Karpas-422 (cell line): ENCODE results near the gene RADX. TPM values are rescaled to one million over a fixed set of nuclear protein-coding genes. Genes with fewer than 3 reads are reported as not detected.

Experiments used
- DNase-seq: peaks from one replicate; pipeline ENCODE4 v3.0.0-alpha.2; 2015
- H2AFZ ChIP-seq: fragments of 200-600 bp; sonication (generic); 2 replicates; pipeline ENCODE4 v1.6.1; 2014; ENCODE audit warnings: antibody characterized with exemption, low read length, mixed read lengths
- H3K27ac ChIP-seq: fragments of 200-600 bp; sonication (generic); 2 replicates; pipeline ENCODE4 v1.5.1; 2014; ENCODE audit warnings: mild to moderate bottlenecking, low read length, moderate library complexity
- H3K27me3 ChIP-seq: fragments of 200-600 bp; sonication (generic); 2 replicates; pipeline ENCODE4 v1.6.1; 2014; ENCODE audit warnings: low read length, mixed read lengths
- H3K36me3 ChIP-seq: fragments of 200-600 bp; sonication (generic); 2 replicates; pipeline ENCODE4 v1.6.1; 2014; ENCODE audit warnings: low read length, mixed read lengths; ENCODE audit not compliant: insufficient read depth
- H3K4me1 ChIP-seq: fragments of 200-600 bp; sonication (generic); 2 replicates; pipeline ENCODE4 v1.6.1; 2014; ENCODE audit warnings: mild to moderate bottlenecking, low read length, mixed read lengths
- H3K4me2 ChIP-seq: fragments of 200-600 bp; sonication (generic); 2 replicates; pipeline ENCODE4 v1.6.1; 2014; ENCODE audit warnings: low read length, low read depth, mild to moderate bottlenecking; ENCODE audit not compliant: poor library complexity, severe bottlenecking
- H3K4me3 ChIP-seq: fragments of 200-600 bp; sonication (generic); 2 replicates; pipeline ENCODE4 v1.5.1; 2014; ENCODE audit warnings: mild to moderate bottlenecking, antibody characterized with exemption, low read length, mixed read lengths
- H3K79me2 ChIP-seq: fragments of 200-600 bp; sonication (generic); 2 replicates; pipeline ENCODE4 v1.6.1; 2014; ENCODE audit warnings: mild to moderate bottlenecking, low read length, mixed read lengths
- H3K9ac ChIP-seq: fragments of 200-600 bp; sonication (generic); 2 replicates; pipeline ENCODE4 v1.6.0; 2014; ENCODE audit warnings: low read length
- H3K9me2 ChIP-seq: fragments of 200-600 bp; sonication (generic), shearing (Covaris generic); replicated peaks from 2 replicates; pipeline ENCODE4 v1.6.0; 2014; ENCODE audit warnings: mild to moderate bottlenecking, low read length, moderate library complexity; ENCODE audit not compliant: insufficient read depth
- H3K9me3 ChIP-seq: fragments of 300-700, 200-600 bp; sonication (generic); 2 replicates; pipeline ENCODE4 v1.6.1; 2014; ENCODE audit warnings: low read length, mixed read lengths
- H4K20me1 ChIP-seq: fragments of 200-600 bp; sonication (generic); 2 replicates; pipeline ENCODE4 v1.6.1; 2014; ENCODE audit warnings: mild to moderate bottlenecking, antibody characterized with exemption, low read length, low read depth; ENCODE audit not compliant: insufficient read depth
- total RNA-seq: library from RNA; depleted of rRNA; stranded (reverse); fragments of >200 nt; shearing (Covaris generic); gene quantifications from 2 replicates; pipeline ENCODE4 v1.2.3, GENCODE V29; 2014; ENCODE audit warnings: low replicate concordance; rRNA removed

RADX gene, protein sequence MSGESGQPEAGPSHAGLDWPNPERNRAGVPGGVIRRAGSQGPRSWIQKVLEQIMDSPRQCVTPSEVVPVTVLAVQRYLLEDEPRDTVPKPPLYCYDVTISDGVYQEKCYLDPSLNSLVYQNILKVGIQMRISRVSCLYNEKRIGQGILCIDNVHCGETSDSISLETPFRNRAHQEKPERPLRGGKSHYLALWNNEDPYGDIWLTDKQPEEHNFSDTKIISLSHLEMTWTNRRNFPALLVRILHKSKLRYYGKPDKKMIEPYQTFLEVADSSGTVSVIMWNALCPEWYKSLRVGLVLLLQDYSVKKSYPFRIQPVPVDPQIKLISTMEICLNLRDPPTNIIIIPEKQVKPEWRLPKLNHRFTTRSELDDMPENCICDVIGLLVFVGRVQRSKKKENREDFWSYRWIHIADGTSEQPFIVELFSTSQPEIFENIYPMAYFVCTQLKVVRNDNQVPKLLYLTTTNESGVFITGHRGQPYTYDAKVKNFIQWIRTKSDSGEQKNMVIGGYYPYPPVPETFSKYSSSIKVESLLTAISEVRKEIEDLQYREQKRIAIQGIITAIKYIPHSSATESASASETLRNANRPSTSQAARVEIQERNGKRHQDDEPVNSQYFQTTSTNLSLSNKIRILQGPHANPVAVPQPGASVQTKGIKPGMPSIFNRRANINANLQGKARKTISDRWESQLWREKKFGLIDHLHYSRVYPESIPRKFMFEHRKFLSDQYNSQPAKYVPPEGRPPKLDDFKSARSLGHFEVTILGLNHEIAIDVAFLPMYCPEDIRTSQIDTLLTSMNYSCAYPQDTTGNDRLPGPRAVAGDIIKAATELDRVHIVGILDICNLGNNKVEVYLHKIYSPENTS
- total RNA-seq, result 18.4 and 22.7 TPM in 2 replicates

GRCh38 chrX:106611679-106612392 is at the start of gene RADX:
Gene RADX, plus strand, starts transcription at chrX:106611978. Its CDS starts 103 bp downstream, at chrX:106612081.
- H3K9me2 ChIP-seq, result no peaks in the 10 kb centered on the region
- DNase-seq, result peak; percentile 95
- peak within 1 kb of the TSS; percentile 86 for H3K9ac ChIP-seq
- H3K4me3 ChIP-seq, result peak within 1 kb of the TSS; percentile 82
- H2AFZ ChIP-seq, result peak within 1 kb of the TSS; percentile 94
- peak within 1 kb of the TSS; percentile 35 for H3K27ac ChIP-seq
- H3K27me3 ChIP-seq, result no peaks in the 10 kb centered on the region
- peaks cover 17% of the 10 kb centered on the region for H3K4me1 ChIP-seq
- peaks cover 50% of the 10 kb centered on the region for H3K79me2 ChIP-seq
- H3K9me3 ChIP-seq, result no peaks in the 10 kb centered on the region
- H3K36me3 ChIP-seq, result no peaks in the 10 kb centered on the region
- H3K4me2 ChIP-seq, result peak within 1 kb of the TSS; percentile 61
- H4K20me1 ChIP-seq, result no peaks in the 10 kb centered on the region

DNA sequence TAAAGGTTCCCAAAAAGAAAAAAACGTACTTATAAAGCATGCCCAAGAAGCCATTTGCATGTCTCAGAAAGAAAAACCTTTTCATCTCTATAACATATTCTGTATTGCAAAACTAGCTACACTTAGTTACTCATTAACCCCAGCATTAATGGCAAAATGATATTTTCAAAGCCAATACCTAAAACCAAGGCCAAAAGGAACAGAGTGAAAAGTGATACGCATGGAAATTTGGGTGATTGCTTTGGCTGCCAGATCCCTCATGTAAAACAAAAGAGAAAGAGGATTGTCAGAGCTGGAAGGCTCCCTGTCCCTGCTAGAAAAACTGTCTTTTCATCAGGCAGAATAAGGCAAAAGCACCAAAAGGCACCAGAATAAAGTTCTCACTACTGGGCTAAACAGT is 46.8 kb upstream of the RADX start:
- H2AFZ ChIP-seq, result no peak overlapping the region
- H3K9me3 ChIP-seq, result no peaks in the 10 kb centered on the region
- no peaks in the 10 kb centered on the region for H3K79me2 ChIP-seq
- no peaks in the 10 kb centered on the region for H3K27me3 ChIP-seq
- no peaks in the 10 kb centered on the region for H3K36me3 ChIP-seq
- H3K9me2 ChIP-seq, result no peaks in the 10 kb centered on the region
- no peak overlapping the region for H3K9ac ChIP-seq
- no peaks in the 10 kb centered on the region for H4K20me1 ChIP-seq
- no peak overlapping the region for H3K4me2 ChIP-seq
- H3K27ac ChIP-seq, result no peak overlapping the region
- DNase-seq, result no peak
- no peaks in the 10 kb centered on the region for H3K4me1 ChIP-seq
- no peak overlapping the region for H3K4me3 ChIP-seq

DNA sequence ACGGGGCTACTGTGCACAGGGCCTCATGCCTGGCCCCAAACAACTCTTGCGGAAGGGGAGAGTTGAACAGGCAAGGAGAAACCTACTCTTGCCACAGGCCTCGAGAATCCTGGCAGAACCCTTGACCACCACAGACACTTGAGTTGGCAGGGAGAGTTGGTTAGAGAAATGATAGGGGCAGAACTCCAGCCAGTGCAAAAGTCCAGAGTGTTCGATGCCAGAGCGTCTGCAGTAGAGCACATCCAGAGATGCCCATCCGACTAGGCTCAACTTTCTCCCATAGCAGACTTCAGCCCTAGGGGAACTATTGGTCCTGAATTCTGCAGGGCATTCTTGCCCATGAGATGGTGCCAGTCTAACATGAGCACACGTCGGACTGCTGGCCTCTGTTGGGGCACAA is 45.4 kb upstream of the RADX start:
- Histone ChIP-seq H4K20me1 (no peaks in the 10 kb centered on the region), H3K27me3 (no peaks in the 10 kb centered on the region), H3K4me2 (no peak overlapping the region), H3K9me3 (no peaks in the 10 kb centered on the region), H3K4me3 (no peak overlapping the region), H3K79me2 (no peaks in the 10 kb centered on the region), H3K9ac (no peak overlapping the region), H3K36me3 (no peaks in the 10 kb centered on the region), H3K4me1 (no peaks in the 10 kb centered on the region), H3K27ac (no peak overlapping the region), H3K9me2 (no peaks in the 10 kb centered on the region), H2AFZ (no peak overlapping the region)
- DNase-seq, result no peak

DNA sequence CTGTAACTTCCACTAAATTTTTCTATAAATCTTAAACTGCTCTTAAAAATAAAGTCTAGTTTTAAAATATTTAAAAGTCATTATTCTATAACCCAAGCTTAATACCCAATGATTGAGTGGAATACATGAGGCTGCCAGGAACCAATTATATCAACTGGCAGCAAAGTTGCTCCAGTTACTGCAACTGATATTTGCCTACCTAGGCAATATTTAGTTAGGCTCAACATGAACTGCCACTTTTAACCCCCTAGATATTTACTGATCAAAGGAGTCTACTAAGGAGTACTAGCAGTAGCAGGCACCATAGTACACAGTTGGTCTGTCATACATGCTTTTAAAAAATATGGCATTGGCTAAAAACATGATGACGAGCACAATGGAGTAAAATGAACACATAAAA is 29.9 kb upstream of the RADX start:
- no peaks in the 10 kb centered on the region for H3K9me2 ChIP-seq
- no peak overlapping the region for H2AFZ ChIP-seq
- no peaks in the 10 kb centered on the region for H4K20me1 ChIP-seq
- no peaks in the 10 kb centered on the region for H3K27me3 ChIP-seq
- no peak for DNase-seq
- H3K9me3 ChIP-seq, result peaks cover 4% of the 10 kb centered on the region; the same call in 1 of the 2 replicates
- H3K9ac ChIP-seq, result no peak overlapping the region
- no peak overlapping the region for H3K4me3 ChIP-seq
- no peak overlapping the region for H3K4me2 ChIP-seq
- H3K4me1 ChIP-seq, result no peaks in the 10 kb centered on the region
- H3K79me2 ChIP-seq, result no peaks in the 10 kb centered on the region
- no peak overlapping the region for H3K27ac ChIP-seq
- no peaks in the 10 kb centered on the region for H3K36me3 ChIP-seq

DNA sequence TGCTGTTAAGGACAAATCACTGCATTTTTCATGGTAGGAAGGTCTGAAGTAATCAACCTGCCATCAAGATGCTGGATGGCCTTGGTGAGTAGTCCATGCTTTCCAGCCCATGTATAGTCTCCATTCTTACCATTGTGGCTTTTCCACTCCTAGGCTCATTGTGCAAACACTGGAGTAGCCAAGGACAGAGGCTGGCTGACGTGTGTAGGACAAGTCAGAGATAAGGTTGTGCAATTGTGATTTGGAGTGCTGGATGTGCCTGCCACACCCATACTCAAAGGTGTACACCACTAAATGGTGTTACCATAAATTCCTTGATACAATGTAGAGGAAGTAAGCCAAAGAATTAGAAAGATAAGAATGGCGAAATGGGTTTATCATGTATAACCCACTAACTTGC is 26.3 kb upstream of the RADX start:
- H3K9me3 ChIP-seq, result no peaks in the 10 kb centered on the region
- peaks cover 3% of the 10 kb centered on the region; the same call in 1 of the 2 replicates for H3K27me3 ChIP-seq
- H3K4me1 ChIP-seq, result no peaks in the 10 kb centered on the region
- H3K36me3 ChIP-seq, result no peaks in the 10 kb centered on the region
- no peaks in the 10 kb centered on the region for H3K9me2 ChIP-seq
- H3K27ac ChIP-seq, result no peak overlapping the region
- DNase-seq, result no peak
- H4K20me1 ChIP-seq, result no peaks in the 10 kb centered on the region
- H3K79me2 ChIP-seq, result no peaks in the 10 kb centered on the region
- H3K9ac ChIP-seq, result no peak overlapping the region
- H2AFZ ChIP-seq, result no peak overlapping the region
- no peak overlapping the region for H3K4me3 ChIP-seq
- no peak overlapping the region for H3K4me2 ChIP-seq

DNA sequence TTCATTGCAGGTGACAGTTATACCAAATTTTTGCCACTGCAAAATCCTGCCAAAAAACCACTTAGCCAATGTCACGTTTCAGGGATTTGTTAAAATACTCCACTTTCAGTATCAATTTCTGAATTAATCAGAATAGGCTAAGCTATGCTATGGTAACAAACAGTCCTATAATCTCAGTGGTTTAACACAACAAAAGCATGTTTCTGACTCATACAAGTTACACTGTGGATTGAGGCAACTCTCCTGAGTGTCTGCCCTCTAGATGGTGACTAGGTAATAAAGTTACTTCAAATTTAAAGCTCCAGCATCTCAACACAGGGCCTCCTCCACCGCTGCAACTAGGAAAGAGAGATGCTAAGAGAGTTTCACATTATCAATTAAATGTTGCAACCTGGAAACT is 23.0 kb upstream of the RADX start:
- Histone ChIP-seq H2AFZ (no peak overlapping the region), H3K36me3 (no peaks in the 10 kb centered on the region), H3K27me3 (peaks cover 3% of the 10 kb centered on the region; the same call in 1 of the 2 replicates), H3K9me3 (no peaks in the 10 kb centered on the region), H3K79me2 (no peaks in the 10 kb centered on the region), H3K9me2 (no peaks in the 10 kb centered on the region), H3K9ac (no peak overlapping the region), H3K4me1 (no peaks in the 10 kb centered on the region), H3K4me3 (no peak overlapping the region), H3K27ac (no peak overlapping the region), H3K4me2 (no peak overlapping the region), H4K20me1 (no peaks in the 10 kb centered on the region)
- no peak for DNase-seq

- no peaks in the 10 kb centered on the region for H3K27me3 ChIP-seq
- no peak overlapping the region for H3K4me2 ChIP-seq
- H3K4me3 ChIP-seq, result no peak overlapping the region
- H3K9me3 ChIP-seq, result no peaks in the 10 kb centered on the region
- DNase-seq, result no peak
- H3K36me3 ChIP-seq, result no peaks in the 10 kb centered on the region
- no peaks in the 10 kb centered on the region for H3K4me1 ChIP-seq
- no peaks in the 10 kb centered on the region for H3K9me2 ChIP-seq
- H2AFZ ChIP-seq, result no peak overlapping the region
- no peaks in the 10 kb centered on the region for H4K20me1 ChIP-seq
- H3K9ac ChIP-seq, result no peak overlapping the region
- no peak overlapping the region for H3K27ac ChIP-seq
- H3K79me2 ChIP-seq, result no peaks in the 10 kb centered on the region
These were observed 12.4 kb upstream of the RADX start for GRCh38 chrX:106599411-106599810.

GRCh38 chrX:106606571-106606970 is 5.2 kb upstream of the RADX start:
- no peak overlapping the region for H3K4me3 ChIP-seq
- no peak for DNase-seq
- H3K36me3 ChIP-seq, result no peaks in the 10 kb centered on the region
- H3K9ac ChIP-seq, result no peak overlapping the region
- H3K9me3 ChIP-seq, result no peaks in the 10 kb centered on the region
- no peak overlapping the region for H3K27ac ChIP-seq
- no peak overlapping the region for H2AFZ ChIP-seq
- no peaks in the 10 kb centered on the region for H3K27me3 ChIP-seq
- no peaks in the 10 kb centered on the region for H3K79me2 ChIP-seq
- H3K4me2 ChIP-seq, result no peak overlapping the region
- peaks cover 4% of the 10 kb centered on the region for H3K4me1 ChIP-seq
- no peaks in the 10 kb centered on the region for H4K20me1 ChIP-seq
- H3K9me2 ChIP-seq, result no peaks in the 10 kb centered on the region
